Astrocyte (in vitro differentiated cells and primary cell): ENCODE data around the gene DNAJC13. TPM values are rescaled to one million over a fixed set of nuclear protein-coding genes. Genes with fewer than 3 reads are reported as not detected.

Experiments used
- DNase-seq: peaks from one replicate; pipeline ENCODE4 v3.0.0-alpha.2; 2010; ENCODE audit warnings: low read depth
- FAIRE-seq: peaks from 2 replicates; lab custom pipeline; 2011; peaks lifted over from hg19 to GRCh38; lab: Jason Lieb, UNC
- H2AFZ ChIP-seq: 2 replicates; pipeline ENCODE4 v1.6.0; 2012; ENCODE audit warnings: low read depth, low read length, inconsistent platforms
- H3K27ac ChIP-seq: 2 replicates; pipeline ENCODE4 v1.5.1; 2011; ENCODE audit warnings: low read depth, low read length, inconsistent platforms
- H3K27me3 ChIP-seq: 2 replicates; pipeline ENCODE4 v1.6.0; 2011; ENCODE audit warnings: low read length, inconsistent platforms; ENCODE audit not compliant: insufficient read depth
- H3K36me3 ChIP-seq: 2 replicates; pipeline ENCODE4 v1.5.1; 2011; ENCODE audit warnings: low read length, inconsistent platforms; ENCODE audit not compliant: insufficient read depth
- H3K4me1 ChIP-seq: 2 replicates; pipeline ENCODE4 v1.5.1; 2011; ENCODE audit warnings: low read length, inconsistent platforms; ENCODE audit not compliant: insufficient read depth
- H3K4me2 ChIP-seq: 2 replicates; pipeline ENCODE4 v1.6.0; 2012; ENCODE audit warnings: low read length, inconsistent platforms
- H3K4me3 ChIP-seq: 2 replicates; pipeline ENCODE4 v1.5.1; 2011; ENCODE audit warnings: low read depth, mild to moderate bottlenecking, low read length, inconsistent platforms; ENCODE audit not compliant: insufficient read depth
- H3K79me2 ChIP-seq: 2 replicates; pipeline ENCODE4 v1.6.0; 2012; ENCODE audit warnings: mild to moderate bottlenecking, low read length, inconsistent platforms; ENCODE audit not compliant: insufficient read depth
- H3K9ac ChIP-seq: 2 replicates; pipeline ENCODE4 v1.6.0; 2012; ENCODE audit warnings: mild to moderate bottlenecking, low read length, inconsistent platforms
- H3K9me3 ChIP-seq: 2 replicates; pipeline ENCODE4 v1.5.1; 2012; ENCODE audit warnings: low read depth, mild to moderate bottlenecking, low read length, inconsistent platforms; ENCODE audit not compliant: insufficient read depth
- H4K20me1 ChIP-seq: 2 replicates; pipeline ENCODE4 v1.6.0; 2012; ENCODE audit warnings: low read length, inconsistent platforms; ENCODE audit not compliant: insufficient read depth
- H3K27ac Mint-ChIP-seq: one replicate; pipeline ENCODE4 v1.8.0; 2021; ENCODE audit warnings: mild to moderate bottlenecking, mixed read lengths; ENCODE audit not compliant: unreplicated experiment
- H3K27me3 Mint-ChIP-seq: one replicate; pipeline ENCODE4 v1.8.0; 2021; ENCODE audit warnings: low read depth, mixed read lengths; ENCODE audit not compliant: unreplicated experiment
- H3K36me3 Mint-ChIP-seq: one replicate; pipeline ENCODE4 v1.8.0; 2021; ENCODE audit warnings: low read depth, mixed read lengths; ENCODE audit not compliant: unreplicated experiment
- H3K4me1 Mint-ChIP-seq: one replicate; pipeline ENCODE4 v1.8.0; 2021; ENCODE audit warnings: low read depth, mixed read lengths; ENCODE audit not compliant: unreplicated experiment
- H3K4me3 Mint-ChIP-seq: one replicate; pipeline ENCODE4 v1.8.0; 2021; ENCODE audit warnings: mild to moderate bottlenecking, moderate library complexity, mixed read lengths; ENCODE audit not compliant: unreplicated experiment
- H3K9me3 Mint-ChIP-seq: one replicate; pipeline ENCODE4 v1.8.0; 2021; ENCODE audit warnings: mild to moderate bottlenecking, mixed read lengths; ENCODE audit not compliant: unreplicated experiment
- CTCF ChIP-seq: IDR thresholded peaks from 2 replicates; pipeline ENCODE4 v1.5.1; 2011; ENCODE audit warnings: low read depth, mild to moderate bottlenecking, inconsistent platforms, low read length, moderate library complexity; ENCODE audit not compliant: insufficient read depth
- EZH2 ChIP-seq: IDR thresholded peaks from 2 replicates; pipeline ENCODE4 v1.6.1; 2012; ENCODE audit warnings: mild to moderate bottlenecking, low read length, inconsistent platforms; ENCODE audit not compliant: insufficient read depth
- total RNA-seq: library from RNA; stranded (reverse); gene quantifications from 2 replicates; pipeline ENCODE4 v1.2.1, GENCODE V29; 2021

DNAJC13 gene
- total RNA-seq, 1 donor from 2014 or later = 38.5 TPM

GRCh38 chr3:132587401-132587800, 170.1 kb downstream of the DNAJC13 start:
- Mint-ChIP-seq H3K4me1 (no peaks in the 10 kb centered on the region), H3K27ac (no peak overlapping the region), H3K36me3 (peaks cover 5% of the 10 kb centered on the region), H3K9me3 (peaks cover 2% of the 10 kb centered on the region), H3K27me3 (no peaks in the 10 kb centered on the region), H3K4me3 (no peak overlapping the region)
- no peak overlapping the region for H3K27ac ChIP-seq
- no peak overlapping the region for H3K9ac ChIP-seq
- no peaks in the 10 kb centered on the region for H3K4me1 ChIP-seq
- H3K27me3 ChIP-seq = no peaks in the 10 kb centered on the region
- no peak overlapping the region for H3K4me3 ChIP-seq
- H3K36me3 ChIP-seq = no peaks in the 10 kb centered on the region
- no peaks in the 10 kb centered on the region for H3K9me3 ChIP-seq
- H2AFZ ChIP-seq = no peak overlapping the region
- no peak overlapping the region for H3K4me2 ChIP-seq
- DNase-seq = no peak
- no peak for FAIRE-seq
- H4K20me1 ChIP-seq = no peaks in the 10 kb centered on the region
- TF ChIP-seq CTCF (no peak), EZH2 (no peak)
- H3K79me2 ChIP-seq = no peaks in the 10 kb centered on the region

Other genes with a start within 250 kb of the DNAJC13 start
- not detected in 2 replicates for gene ACP3, start 100.1 kb upstream of the DNAJC13 start, total RNA-seq
- gene ACKR4, start 179.8 kb downstream of the DNAJC13 start, total RNA-seq = not detected in 2 replicates
- 13.0 and 14.4 TPM in 2 replicates for gene ACAD11, start 242.3 kb downstream of the DNAJC13 start, total RNA-seq
- 34.5 and 36.2 TPM in 2 replicates for gene UBA5, start 242.8 kb downstream of the DNAJC13 start, total RNA-seq